Measurements from ENCODE around the gene TMEM202. TPM values are rescaled to one million over a fixed set of nuclear protein-coding genes. Genes with fewer than 3 reads are reported as not detected.

The TMEM202 gene
- total and polyA plus RNA-seq, 4 donors: not detected

DNA sequence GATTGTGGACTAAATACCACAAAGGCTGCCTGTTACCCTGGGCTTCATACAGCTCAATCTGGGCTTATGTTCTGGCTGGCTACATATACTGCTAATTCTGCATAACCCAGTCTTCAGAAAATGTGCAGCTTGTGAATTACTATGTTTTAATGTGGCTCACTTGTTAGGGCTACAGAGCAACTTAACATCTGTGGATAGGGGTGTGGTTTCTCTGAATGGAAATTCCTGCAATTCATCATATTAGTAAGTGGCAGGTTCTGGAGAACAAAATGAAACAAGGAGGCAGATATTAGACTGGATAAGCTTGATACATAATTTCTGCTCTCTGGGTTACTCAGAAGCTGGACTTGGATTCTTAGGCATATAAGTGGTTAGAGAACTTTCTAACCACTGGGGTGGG, 6.7 kb downstream of the TMEM202 start:
- DNase-seq (ENCODE audit: low spot score): no peak
- H3K27me3 ChIP-seq (ENCODE audit: control insufficient read depth in 4 of 4, insufficient read depth in 4 of 4, low read length in 3 of 4): no peaks in the 10 kb centered on the region
- no peaks in the 10 kb centered on the region for H3K36me3 ChIP-seq (ENCODE audit: control insufficient read depth in 4 of 4, insufficient read depth in 3 of 4, low read depth in 1 of 4, low read length in 3 of 4)
- no peak overlapping the region for H3K4me3 ChIP-seq (ENCODE audit: low read depth in 1 of 3, low read length in 3 of 3)
- H3K27ac ChIP-seq (ENCODE audit: low read depth in 1 of 2, low read length in 2 of 2): no peak overlapping the region
- H3K4me1 ChIP-seq (ENCODE audit: control insufficient read depth in 4 of 4, insufficient read depth in 4 of 4, low read length in 3 of 4): no peaks in the 10 kb centered on the region
- H3K9ac ChIP-seq (ENCODE audit: low read depth in 1 of 2, low read length in 2 of 2): no peak overlapping the region
- no peak for TF ChIP-seq HNF4G (IDR thresholded peaks at IDR 0.05)
- TF ChIP-seq, protein P1, sequence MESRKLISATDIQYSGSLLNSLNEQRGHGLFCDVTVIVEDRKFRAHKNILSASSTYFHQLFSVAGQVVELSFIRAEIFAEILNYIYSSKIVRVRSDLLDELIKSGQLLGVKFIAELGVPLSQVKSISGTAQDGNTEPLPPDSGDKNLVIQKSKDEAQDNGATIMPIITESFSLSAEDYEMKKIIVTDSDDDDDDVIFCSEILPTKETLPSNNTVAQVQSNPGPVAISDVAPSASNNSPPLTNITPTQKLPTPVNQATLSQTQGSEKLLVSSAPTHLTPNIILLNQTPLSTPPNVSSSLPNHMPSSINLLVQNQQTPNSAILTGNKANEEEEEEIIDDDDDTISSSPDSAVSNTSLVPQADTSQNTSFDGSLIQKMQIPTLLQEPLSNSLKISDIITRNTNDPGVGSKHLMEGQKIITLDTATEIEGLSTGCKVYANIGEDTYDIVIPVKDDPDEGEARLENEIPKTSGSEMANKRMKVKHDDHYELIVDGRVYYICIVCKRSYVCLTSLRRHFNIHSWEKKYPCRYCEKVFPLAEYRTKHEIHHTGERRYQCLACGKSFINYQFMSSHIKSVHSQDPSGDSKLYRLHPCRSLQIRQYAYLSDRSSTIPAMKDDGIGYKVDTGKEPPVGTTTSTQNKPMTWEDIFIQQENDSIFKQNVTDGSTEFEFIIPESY (IDR thresholded peaks at IDR 0.05): no peak
- H3K9me3 ChIP-seq (ENCODE audit: control insufficient read depth in 4 of 4, low read length in 3 of 4): no peaks in the 10 kb centered on the region

DNA sequence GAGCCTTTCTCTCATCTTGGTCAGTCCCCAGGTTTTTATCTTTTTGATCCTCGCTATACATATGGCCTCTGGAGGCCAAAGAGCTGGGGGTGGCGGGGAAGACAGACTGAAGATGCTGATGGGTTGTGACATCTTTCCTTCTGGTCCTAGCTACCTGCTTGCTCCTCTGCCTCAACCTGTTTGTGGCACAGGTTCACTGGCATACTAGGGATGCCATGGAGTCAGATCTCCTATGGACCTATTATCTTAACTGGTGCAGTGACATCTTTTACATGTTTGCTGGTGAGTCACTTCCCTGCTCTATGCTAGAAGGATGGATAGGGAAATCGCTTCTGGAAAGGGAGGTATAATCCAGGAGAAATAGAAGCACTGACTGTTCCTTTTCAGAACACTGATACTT, 8.8 kb downstream of the TMEM202 start:
- no peak for DNase-seq (ENCODE audit: low spot score)
- 69% methylated on average over 3 of the region's 3 CpGs for whole genome bisulfite sequencing
- Histone ChIP-seq H3K27me3 (ENCODE audit: control insufficient read depth in 4 of 4, insufficient read depth in 4 of 4, low read length in 3 of 4) (no peaks in the 10 kb centered on the region), H3K27ac (ENCODE audit: low read depth in 1 of 2, low read length in 2 of 2) (no peak overlapping the region), H3K9ac (ENCODE audit: low read depth in 1 of 2, low read length in 2 of 2) (no peak overlapping the region), H3K9me3 (ENCODE audit: control insufficient read depth in 4 of 4, low read length in 3 of 4) (no peaks in the 10 kb centered on the region), H3K4me3 (ENCODE audit: low read depth in 1 of 3, low read length in 3 of 3) (no peak overlapping the region), H3K36me3 (ENCODE audit: control insufficient read depth in 4 of 4, insufficient read depth in 3 of 4, low read depth in 1 of 4, low read length in 3 of 4) (no peaks in the 10 kb centered on the region), H3K4me1 (ENCODE audit: control insufficient read depth in 4 of 4, insufficient read depth in 4 of 4, low read length in 3 of 4) (no peaks in the 10 kb centered on the region)
- TF ChIP-seq JUND (IDR thresholded peaks at IDR 0.05): no peak
- TF ChIP-seq, protein P2, sequence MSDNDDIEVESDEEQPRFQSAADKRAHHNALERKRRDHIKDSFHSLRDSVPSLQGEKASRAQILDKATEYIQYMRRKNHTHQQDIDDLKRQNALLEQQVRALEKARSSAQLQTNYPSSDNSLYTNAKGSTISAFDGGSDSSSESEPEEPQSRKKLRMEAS (IDR thresholded peaks at IDR 0.05): no peak
- TF ChIP-seq YY1 (IDR thresholded peaks at IDR 0.05): no peak
- TF ChIP-seq, protein P3, sequence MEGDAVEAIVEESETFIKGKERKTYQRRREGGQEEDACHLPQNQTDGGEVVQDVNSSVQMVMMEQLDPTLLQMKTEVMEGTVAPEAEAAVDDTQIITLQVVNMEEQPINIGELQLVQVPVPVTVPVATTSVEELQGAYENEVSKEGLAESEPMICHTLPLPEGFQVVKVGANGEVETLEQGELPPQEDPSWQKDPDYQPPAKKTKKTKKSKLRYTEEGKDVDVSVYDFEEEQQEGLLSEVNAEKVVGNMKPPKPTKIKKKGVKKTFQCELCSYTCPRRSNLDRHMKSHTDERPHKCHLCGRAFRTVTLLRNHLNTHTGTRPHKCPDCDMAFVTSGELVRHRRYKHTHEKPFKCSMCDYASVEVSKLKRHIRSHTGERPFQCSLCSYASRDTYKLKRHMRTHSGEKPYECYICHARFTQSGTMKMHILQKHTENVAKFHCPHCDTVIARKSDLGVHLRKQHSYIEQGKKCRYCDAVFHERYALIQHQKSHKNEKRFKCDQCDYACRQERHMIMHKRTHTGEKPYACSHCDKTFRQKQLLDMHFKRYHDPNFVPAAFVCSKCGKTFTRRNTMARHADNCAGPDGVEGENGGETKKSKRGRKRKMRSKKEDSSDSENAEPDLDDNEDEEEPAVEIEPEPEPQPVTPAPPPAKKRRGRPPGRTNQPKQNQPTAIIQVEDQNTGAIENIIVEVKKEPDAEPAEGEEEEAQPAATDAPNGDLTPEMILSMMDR (IDR thresholded peaks at IDR 0.05; ENCODE audit: low read depth, low read length, missing input control): no peak
- no peak for TF ChIP-seq TAF1 (conservative IDR thresholded peaks at IDR 0.05)
- TF ChIP-seq EGR1 (IDR thresholded peaks at IDR 0.05; ENCODE audit: low read depth in 2 of 2): no peak
- TF ChIP-seq FOXA1 (IDR thresholded peaks at IDR 0.05): no peak
- no peak for TF ChIP-seq RAD21 (IDR thresholded peaks at IDR 0.05)

DNA sequence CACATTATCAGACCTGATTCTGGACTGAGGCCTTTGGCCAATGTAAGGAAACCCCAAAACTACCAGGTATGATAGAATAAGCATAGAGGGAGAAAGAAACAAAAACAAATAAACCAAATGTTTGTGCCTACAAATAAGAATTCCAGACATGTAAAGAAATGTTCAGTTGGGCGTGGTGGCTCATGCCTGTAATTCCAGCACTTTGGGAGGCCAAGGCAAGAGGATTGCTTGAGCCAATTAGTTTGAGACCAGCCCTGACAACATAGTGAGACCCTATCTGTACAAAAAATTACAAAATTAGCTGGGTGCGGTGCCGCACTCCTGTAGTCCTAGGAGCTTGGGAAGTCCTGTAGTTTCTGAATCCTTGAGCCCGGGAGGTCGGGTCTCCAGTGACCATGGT, 13.0 kb downstream of the TMEM202 start:
- 86% methylated on average over 5 of the region's 5 CpGs for WGBS
- Histone ChIP-seq H3K9ac (ENCODE audit: low read depth in 1 of 2, low read length in 2 of 2) (no peak overlapping the region), H3K9me3 (ENCODE audit: control insufficient read depth in 4 of 4, low read length in 3 of 4) (no peaks in the 10 kb centered on the region), H3K36me3 (ENCODE audit: control insufficient read depth in 4 of 4, insufficient read depth in 3 of 4, low read depth in 1 of 4, low read length in 3 of 4) (no peaks in the 10 kb centered on the region), H3K4me3 (ENCODE audit: low read depth in 1 of 3, low read length in 3 of 3) (no peak overlapping the region), H3K4me1 (ENCODE audit: control insufficient read depth in 4 of 4, insufficient read depth in 4 of 4, low read length in 3 of 4) (no peaks in the 10 kb centered on the region), H3K27me3 (ENCODE audit: control insufficient read depth in 4 of 4, insufficient read depth in 4 of 4, low read length in 3 of 4) (no peaks in the 10 kb centered on the region), H3K27ac (ENCODE audit: low read depth in 1 of 2, low read length in 2 of 2) (no peak overlapping the region)
- DNase-seq (ENCODE audit: low spot score): no peak
- TF ChIP-seq FOXA1 (IDR thresholded peaks at IDR 0.05): no peak
- no peak for TF ChIP-seq GABPA (IDR thresholded peaks at IDR 0.05 in 1 of 2, conservative IDR thresholded peaks at IDR 0.05 in 1 of 2)
- TF ChIP-seq JUND (IDR thresholded peaks at IDR 0.05): no peak
- TF ChIP-seq, protein P2 (IDR thresholded peaks at IDR 0.05): no peak
- TF ChIP-seq YY1 (IDR thresholded peaks at IDR 0.05): no peak
- TF ChIP-seq, protein P3 (IDR thresholded peaks at IDR 0.05; ENCODE audit: low read depth, low read length, missing input control): no peak
- no peak for TF ChIP-seq NR2F2 (IDR thresholded peaks at IDR 0.05)
- no peak for TF ChIP-seq TAF1 (conservative IDR thresholded peaks at IDR 0.05)
- TF ChIP-seq EGR1 (IDR thresholded peaks at IDR 0.05; ENCODE audit: low read depth in 2 of 2): no peak
- TF ChIP-seq RAD21 (IDR thresholded peaks at IDR 0.05): no peak
- TF ChIP-seq, protein P1 (IDR thresholded peaks at IDR 0.05): no peak
- no peak for TF ChIP-seq RXRA (IDR thresholded peaks at IDR 0.05)
- TF ChIP-seq, protein P4, sequence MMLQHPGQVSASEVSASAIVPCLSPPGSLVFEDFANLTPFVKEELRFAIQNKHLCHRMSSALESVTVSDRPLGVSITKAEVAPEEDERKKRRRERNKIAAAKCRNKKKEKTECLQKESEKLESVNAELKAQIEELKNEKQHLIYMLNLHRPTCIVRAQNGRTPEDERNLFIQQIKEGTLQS (IDR thresholded peaks at IDR 0.05): no peak
